Suprapubic skin (tissue), 4 donors: Measurements from ENCODE around the gene NDUFA3.

ENCODE experiments used
- CTCF ChIP-seq, 2 donors: fragments of 200-600 bp in 1 of 2; fragments of 450-650 bp in 1 of 2; sonication (generic) in 1 of 2; IDR thresholded peaks; one replicate each; pipeline ENCODE4 v1.5.1; 2016 to 2019; ENCODE audit warnings: antibody characterized with exemption in 2 of 2, mild to moderate bottlenecking in 1 of 2, moderate library complexity in 1 of 2
- EP300 ChIP-seq: sonication (generic); formaldehyde crosslinking; IDR thresholded peaks from one replicate; pipeline ENCODE4 v1.6.1; 2017; ENCODE audit warnings: antibody characterized with exemption
- POLR2A ChIP-seq, 2 donors: fragments of 450-650 bp; IDR thresholded peaks; one replicate each; pipeline ENCODE4 v1.6.1; 2017; ENCODE audit warnings: antibody characterized with exemption in 2 of 2, mild to moderate bottlenecking in 2 of 2, moderate library complexity in 2 of 2
- POLR2AphosphoS5 ChIP-seq, 3 donors: sonication (generic); formaldehyde crosslinking; IDR thresholded peaks; one replicate each; pipeline ENCODE4 v1.6.1; 2017; ENCODE audit warnings: antibody characterized with exemption in 3 of 3

GRCh38 chr19:54121259-54121658, 18.6 kb downstream of the NDUFA3 start:
- TF ChIP-seq CTCF (IDR thresholded peaks at IDR 0.05) (no peak), POLR2A (IDR thresholded peaks at IDR 0.05) (no peak), EP300 (no peak), POLR2AphosphoS5 (IDR thresholded peaks at IDR 0.05) (no peak)
